Epithelial cell of esophagus (primary cell): ENCODE measurements around the gene NEDD4L.

Experiments used
- DNase-seq: peaks from one replicate; pipeline ENCODE4 v3.0.0; 2010; ENCODE audit warnings: low read depth
- H3K4me3 ChIP-seq: 2 replicates; pipeline ENCODE4 v1.5.1; 2011; ENCODE audit warnings: mild to moderate bottlenecking, low read length, control low read depth
- CTCF ChIP-seq: IDR thresholded peaks from 2 replicates; pipeline ENCODE4 v1.5.1; 2011; ENCODE audit warnings: low read depth, mild to moderate bottlenecking, low read length, control low read depth, inconsistent platforms; ENCODE audit not compliant: insufficient read depth; ENCODE audit errors: missing control alignments

The NEDD4L gene

DNA sequence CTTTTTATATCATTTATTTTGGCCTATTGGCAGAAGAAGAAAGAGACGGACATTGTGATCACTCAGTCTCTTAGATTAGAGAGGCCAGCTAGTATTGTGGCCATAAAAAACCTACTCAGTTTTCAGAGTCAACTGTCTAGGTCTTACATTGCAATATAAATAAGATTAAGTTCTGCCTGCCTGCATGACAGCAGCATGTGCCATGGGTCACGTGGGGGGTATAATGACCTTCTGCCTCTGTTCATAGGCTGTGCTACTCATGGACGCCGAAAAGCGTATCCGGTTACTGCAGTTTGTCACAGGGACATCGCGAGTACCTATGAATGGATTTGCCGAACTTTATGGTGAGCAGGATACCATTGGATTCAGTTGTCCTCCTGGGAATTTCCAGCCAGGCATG lies 346.4 kb downstream of the NEDD4L start:
- no peak for TF ChIP-seq CTCF
- H3K4me3 ChIP-seq: no peak overlapping the region
- no peak for DNase-seq

GRCh38 chr18:58391231-58391825 lies 347.3 kb downstream of the NEDD4L start:
- DNase-seq: no peak
- TF ChIP-seq CTCF: no peak

DNA sequence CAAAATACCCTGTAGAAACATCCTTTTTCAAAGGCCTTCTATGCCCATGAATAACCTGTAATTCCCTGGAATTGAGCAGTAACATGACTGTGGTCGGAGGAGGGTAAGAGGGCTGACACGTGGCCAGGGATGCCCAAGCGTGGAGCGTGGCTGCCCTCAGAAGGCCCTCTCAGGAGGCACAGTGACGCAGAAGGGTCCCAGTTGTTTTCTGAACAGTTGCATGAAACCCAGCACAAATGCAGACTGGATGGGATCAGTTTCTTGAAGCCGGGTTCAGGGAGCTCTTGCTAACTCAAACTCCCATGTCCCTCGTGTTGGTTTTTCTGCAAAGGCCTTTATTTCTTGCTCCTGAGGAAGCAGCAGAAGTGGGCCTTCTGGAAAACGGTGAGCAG lies 347.9 kb downstream of the NEDD4L start:
- no peak for TF ChIP-seq CTCF
- DNase-seq: no peak
- H3K4me3 ChIP-seq: no peak overlapping the region

More at GRCh38 chr18:58391231-58391825, 347.3 kb downstream of the NEDD4L start:
- H3K4me3 ChIP-seq: no peak overlapping the region

GRCh38 chr18:58392324-58393000 lies 348.4 kb downstream of the NEDD4L start:
- no peak for DNase-seq
- H3K4me3 ChIP-seq: no peak overlapping the region
- no peak for TF ChIP-seq CTCF

DNA sequence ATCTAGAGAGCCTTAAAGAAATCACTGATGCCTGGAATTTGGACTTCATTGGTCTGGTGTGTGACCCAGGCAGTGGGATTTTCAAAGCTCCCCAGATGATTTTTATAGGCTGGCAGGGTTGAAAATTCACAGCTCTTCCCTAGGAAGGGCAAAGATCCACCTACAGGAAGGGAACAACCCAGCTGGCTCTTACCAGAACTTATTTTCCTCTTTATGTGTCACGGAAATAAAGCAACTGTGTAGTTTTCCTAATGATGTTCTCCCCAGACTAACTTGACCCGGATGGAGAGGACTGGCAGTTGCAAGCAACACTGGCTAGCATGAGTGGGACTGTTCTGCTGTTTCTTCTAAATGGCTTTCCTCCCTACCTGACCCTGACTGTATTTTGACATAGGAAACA lies 349.3 kb downstream of the NEDD4L start:
- no peak overlapping the region for H3K4me3 ChIP-seq
- no peak for TF ChIP-seq CTCF
- no peak for DNase-seq

DNA sequence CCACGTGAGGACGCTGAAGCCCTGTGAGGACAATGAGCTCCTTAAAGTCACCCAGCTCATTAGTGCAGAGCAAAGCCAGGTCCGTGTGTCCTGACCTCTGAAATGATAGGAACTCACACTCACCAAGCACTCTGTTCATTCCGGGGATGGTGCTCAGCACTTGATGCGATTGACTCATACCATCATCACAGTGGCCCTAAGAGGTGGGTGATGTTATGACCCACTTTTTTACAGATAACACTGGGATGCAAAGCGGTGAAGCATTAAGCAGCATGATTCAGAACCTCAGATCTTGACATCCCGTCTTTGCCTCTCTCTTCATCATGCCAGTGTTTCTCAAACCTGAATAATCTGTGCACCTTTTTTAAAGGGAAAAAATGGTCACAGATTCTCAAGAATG lies 350.0 kb downstream of the NEDD4L start:
- no peak for DNase-seq
- no peak overlapping the region for H3K4me3 ChIP-seq
- TF ChIP-seq CTCF: no peak

- peak; percentile 54 for DNase-seq
- TF ChIP-seq CTCF: no peak
- no peak overlapping the region for H3K4me3 ChIP-seq
Measured at GRCh38 chr18:58394602-58395425, 350.8 kb downstream of the NEDD4L start.
